ENCODE measurements around the gene SMAD9. TPM values are rescaled to one million over a fixed set of nuclear protein-coding genes. Genes with fewer than 3 reads are reported as not detected.

Gene SMAD9
- total RNA-seq, 2 experiments from 2014 or later, result not detected

DNA sequence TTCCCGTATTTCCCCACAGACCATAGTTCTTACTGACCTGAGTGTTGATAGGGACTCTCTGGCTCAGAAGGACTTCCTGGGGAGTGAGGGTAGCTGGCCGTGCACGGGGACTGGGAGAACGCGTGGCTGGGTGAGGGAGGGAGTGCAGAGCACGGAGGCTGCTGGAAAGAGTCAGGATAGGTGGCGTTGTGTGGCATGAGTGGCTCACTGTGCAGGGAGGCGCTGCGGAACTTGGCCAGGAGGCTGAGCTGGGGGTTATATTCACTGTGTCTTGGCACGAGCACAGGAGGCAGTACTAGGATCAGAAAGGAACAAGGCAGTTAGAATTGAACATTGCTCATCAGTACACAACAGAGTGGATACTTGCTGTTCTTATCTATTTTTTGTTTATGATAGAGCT, 47.4 kb downstream of the SMAD9 start:
- Mint-ChIP-seq H3K27me3 (peaks cover 29% of the 10 kb centered on the region), H3K4me3 (no peak overlapping the region), H3K9me3 (ENCODE audit: low read depth) (no peaks in the 10 kb centered on the region), H3K4me1 (no peaks in the 10 kb centered on the region), H3K36me3 (no peaks in the 10 kb centered on the region), H3K27ac (no peak overlapping the region)
- CTCF ChIA-PET, result interaction anchor here (0.6 kb wide), 1 partner anchor 1304 kb away, joined by 3 read pairs; no protein-coding TSS in a partner anchor
- no peak for DNase-seq
- ATAC-seq, result no peak

DNA sequence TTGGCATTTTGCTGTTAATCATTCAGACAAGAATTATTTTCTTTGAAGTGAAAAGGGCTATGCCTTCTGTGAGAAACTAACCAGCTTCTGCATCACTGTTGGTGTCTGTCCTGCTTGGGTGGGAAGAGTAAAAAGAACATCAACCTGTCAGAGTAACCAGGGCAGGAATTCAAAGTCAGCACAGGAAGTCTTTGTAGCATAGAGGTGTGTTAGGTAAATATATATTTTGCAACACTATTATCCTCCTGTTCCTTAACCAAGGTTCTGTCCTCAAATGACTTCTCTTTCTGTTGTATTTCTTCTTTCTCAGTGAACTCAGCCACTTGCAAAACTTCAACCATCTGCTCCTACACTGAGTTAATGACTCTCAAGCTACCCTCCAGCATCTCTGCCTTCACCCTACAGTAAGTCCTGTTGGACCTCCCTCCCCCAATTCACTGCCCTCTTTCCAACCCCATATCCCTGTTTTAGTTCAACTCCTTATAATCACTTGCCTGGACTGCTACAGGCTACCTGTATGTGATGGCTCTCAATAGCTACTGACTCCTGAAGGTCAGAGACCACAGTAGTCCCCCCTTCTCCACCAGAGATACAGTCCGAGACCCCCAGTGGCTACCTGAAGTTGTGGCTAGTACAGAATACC, 49.9 kb downstream of the SMAD9 start:
- H3K4me3 Mint-ChIP-seq, result no peak overlapping the region
- H3K4me1 Mint-ChIP-seq, result no peaks in the 10 kb centered on the region
- H3K27me3 Mint-ChIP-seq, result peaks cover 42% of the 10 kb centered on the region
- no peaks in the 10 kb centered on the region for H3K36me3 Mint-ChIP-seq
- no peak overlapping the region for H3K27ac Mint-ChIP-seq
- no peak for DNase-seq
- no peaks in the 10 kb centered on the region for H3K9me3 Mint-ChIP-seq (ENCODE audit: low read depth)
- no peak for ATAC-seq
- CTCF ChIA-PET, result no interaction called here

DNA sequence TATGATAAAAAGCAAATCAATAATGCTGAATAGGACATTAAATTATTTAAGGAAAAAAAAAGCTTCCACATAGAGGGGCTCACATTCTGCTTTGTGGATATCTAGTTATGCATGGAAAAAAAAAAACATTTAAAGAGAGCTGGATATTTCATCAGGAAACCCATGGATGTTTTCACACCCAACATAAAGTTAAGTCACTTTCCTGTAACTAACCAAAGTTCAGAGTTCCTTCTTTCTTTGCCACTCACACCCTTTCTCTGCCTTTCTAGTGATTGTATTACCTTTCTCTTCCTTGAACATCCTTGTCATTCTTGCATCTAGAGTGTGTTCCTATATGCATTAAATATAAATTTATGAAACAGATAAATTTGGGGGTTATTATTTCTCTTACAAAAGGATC, 53.8 kb downstream of the SMAD9 start:
- Mint-ChIP-seq H3K9me3 (ENCODE audit: low read depth) (no peaks in the 10 kb centered on the region), H3K27me3 (peaks cover 54% of the 10 kb centered on the region), H3K27ac (no peak overlapping the region), H3K36me3 (no peaks in the 10 kb centered on the region), H3K4me3 (no peak overlapping the region), H3K4me1 (peaks cover 12% of the 10 kb centered on the region)
- DNase-seq, result no peak
- CTCF ChIA-PET, result interaction anchor here (0.6 kb wide), 1 partner anchor 28 kb away, joined by 3 read pairs; no protein-coding TSS in a partner anchor
- ATAC-seq, result no peak

DNA sequence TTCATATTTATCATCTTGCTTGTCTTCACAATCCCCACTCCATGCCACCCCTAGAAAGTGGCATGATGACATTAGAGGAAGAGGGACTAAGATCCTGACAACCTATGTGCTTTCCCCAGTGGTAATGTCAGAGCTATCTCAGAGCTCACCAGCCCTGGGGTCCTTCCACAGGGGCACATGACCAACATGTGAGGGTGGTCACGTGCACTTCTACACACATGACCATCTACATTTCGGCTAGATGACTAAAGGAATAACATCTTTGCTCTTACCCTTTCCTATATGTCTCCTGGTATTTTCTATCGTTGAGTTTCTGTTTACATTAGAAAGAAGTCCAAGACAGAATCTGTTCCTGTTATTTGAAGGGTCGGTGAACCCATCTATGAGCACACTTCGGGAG, 54.8 kb downstream of the SMAD9 start:
- no peak for ATAC-seq
- Mint-ChIP-seq H3K9me3 (ENCODE audit: low read depth) (no peaks in the 10 kb centered on the region), H3K36me3 (no peaks in the 10 kb centered on the region), H3K4me3 (no peak overlapping the region), H3K4me1 (peaks cover 12% of the 10 kb centered on the region), H3K27ac (no peak overlapping the region), H3K27me3 (peaks cover 52% of the 10 kb centered on the region)
- CTCF ChIA-PET, result no interaction called here
- DNase-seq, result no peak

DNA sequence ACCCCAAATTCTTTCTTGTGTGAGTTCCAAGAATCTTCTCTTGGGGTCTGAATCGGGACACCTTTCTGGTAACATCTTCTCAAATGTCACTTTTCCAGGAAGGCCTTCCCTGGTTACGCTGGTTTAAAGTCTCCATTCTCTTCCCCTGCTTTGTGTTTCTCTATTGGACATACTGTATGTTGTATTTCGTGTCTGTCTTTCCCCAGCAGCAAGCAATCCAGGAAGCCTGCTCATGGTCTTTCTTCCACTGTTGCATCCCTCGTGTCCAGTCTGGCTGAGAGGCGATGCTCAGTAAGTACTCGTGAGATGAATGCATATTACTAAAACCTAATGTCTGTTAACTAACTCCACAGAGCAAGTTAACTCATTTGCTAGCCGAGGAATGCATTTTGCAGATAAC, 57.3 kb downstream of the SMAD9 start:
- peaks cover 56% of the 10 kb centered on the region for H3K27me3 Mint-ChIP-seq
- no peak overlapping the region for H3K27ac Mint-ChIP-seq
- ATAC-seq, result no peak
- H3K9me3 Mint-ChIP-seq (ENCODE audit: low read depth), result no peaks in the 10 kb centered on the region
- no peak overlapping the region for H3K4me3 Mint-ChIP-seq
- H3K36me3 Mint-ChIP-seq, result no peaks in the 10 kb centered on the region
- CTCF ChIA-PET, result no interaction called here
- peaks cover 12% of the 10 kb centered on the region for H3K4me1 Mint-ChIP-seq
- DNase-seq, result no peak

DNA sequence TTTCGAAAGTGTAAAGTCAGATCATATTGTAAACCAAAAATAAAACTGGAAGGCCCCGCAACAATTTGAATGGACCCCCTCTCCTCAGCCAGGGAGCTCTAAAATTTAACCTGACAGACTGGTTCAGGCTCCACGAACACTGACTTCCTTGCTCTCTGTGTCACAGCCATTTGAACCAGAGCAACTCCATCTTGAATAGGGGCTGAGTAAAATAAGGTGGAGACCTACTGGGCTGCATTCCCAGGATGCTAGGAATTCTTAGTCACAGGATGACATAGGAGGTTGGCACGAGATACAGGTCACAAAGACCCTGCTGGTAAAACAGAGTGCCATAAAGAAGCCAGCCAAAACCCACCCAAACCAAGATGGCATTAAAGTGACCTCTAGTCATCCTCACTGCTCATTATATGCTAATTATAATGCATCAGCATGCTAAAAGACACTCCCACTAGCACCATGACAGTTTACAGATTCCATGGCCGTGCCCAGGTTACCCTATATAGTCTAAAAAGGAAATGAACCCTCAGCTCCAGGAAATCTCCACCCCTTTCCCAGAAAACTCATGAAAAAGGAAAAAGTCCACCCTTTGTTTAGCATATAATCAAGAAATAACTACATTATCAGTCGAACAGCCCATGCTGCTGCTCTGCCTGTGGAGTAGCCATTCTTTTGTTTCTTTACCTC, 57.9 kb downstream of the SMAD9 start:
- no peak overlapping the region for H3K4me3 Mint-ChIP-seq
- CTCF ChIA-PET, result no interaction called here
- H3K4me1 Mint-ChIP-seq, result peaks cover 12% of the 10 kb centered on the region
- H3K27ac Mint-ChIP-seq, result no peak overlapping the region
- no peaks in the 10 kb centered on the region for H3K9me3 Mint-ChIP-seq (ENCODE audit: low read depth)
- H3K36me3 Mint-ChIP-seq, result no peaks in the 10 kb centered on the region
- ATAC-seq (peak; percentile 33), DNase-seq (no peak)
- H3K27me3 Mint-ChIP-seq, result peaks cover 53% of the 10 kb centered on the region

DNA sequence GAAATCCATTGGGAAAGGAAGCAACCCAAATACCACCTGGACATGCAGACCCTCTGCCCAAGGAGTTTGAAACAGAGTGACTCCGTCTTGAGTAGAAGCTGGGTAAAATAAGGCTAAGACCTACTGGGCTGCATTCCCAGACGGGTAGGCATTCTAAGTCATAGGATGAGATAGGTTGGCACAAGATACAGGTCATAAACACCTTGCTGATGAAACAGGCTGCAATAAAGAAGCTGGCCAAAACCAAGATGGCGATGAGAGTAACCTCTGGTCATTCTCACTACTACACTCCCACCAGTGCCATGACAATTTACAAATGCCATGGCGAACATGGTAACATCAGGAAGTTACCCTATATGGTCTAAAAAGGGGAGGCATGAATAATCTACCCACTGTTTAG, 60.8 kb downstream of the SMAD9 start:
- H3K9me3 Mint-ChIP-seq (ENCODE audit: low read depth), result no peaks in the 10 kb centered on the region
- H3K27ac Mint-ChIP-seq, result no peak overlapping the region
- H3K27me3 Mint-ChIP-seq, result peaks cover 27% of the 10 kb centered on the region
- H3K36me3 Mint-ChIP-seq, result no peaks in the 10 kb centered on the region
- ATAC-seq (no peak), DNase-seq (no peak)
- H3K4me1 Mint-ChIP-seq, result peaks cover 12% of the 10 kb centered on the region
- no peak overlapping the region for H3K4me3 Mint-ChIP-seq
- CTCF ChIA-PET, result interaction anchor here (0.8 to 2.7 kb wide), 4 partner anchors 9 to 123 kb away, joined by 3 to 12 read pairs (median 6); no protein-coding TSS in a partner anchor

DNA sequence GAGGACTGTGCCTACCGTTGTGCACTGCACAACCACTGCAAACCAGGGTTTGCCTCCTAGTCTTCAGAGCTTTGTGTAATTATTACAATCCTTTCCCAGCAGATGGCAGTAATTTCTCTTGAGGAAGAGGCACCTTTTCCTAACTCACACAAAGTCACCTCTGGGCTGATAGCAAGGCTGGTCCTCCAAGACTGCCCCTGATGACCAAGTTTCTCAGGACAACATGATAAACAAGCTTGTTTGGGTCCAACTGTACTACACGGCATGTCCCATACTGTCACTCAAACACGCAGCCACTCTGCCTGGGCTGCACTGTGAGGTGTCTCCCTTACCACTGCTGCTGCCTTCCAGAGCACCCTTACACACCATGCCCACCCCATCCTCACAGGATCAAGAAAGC, 61.7 kb downstream of the SMAD9 start:
- no peak overlapping the region for H3K27ac Mint-ChIP-seq
- no peaks in the 10 kb centered on the region for H3K9me3 Mint-ChIP-seq (ENCODE audit: low read depth)
- H3K27me3 Mint-ChIP-seq, result peaks cover 17% of the 10 kb centered on the region
- CTCF ChIA-PET, result interaction anchor here (0.8 to 2.7 kb wide), 11 partner anchors 10 to 211 kb away, joined by 3 to 12 read pairs (median 4); no protein-coding TSS in a partner anchor
- H3K4me1 Mint-ChIP-seq, result peaks cover 12% of the 10 kb centered on the region
- ATAC-seq (no peak), DNase-seq (no peak)
- H3K36me3 Mint-ChIP-seq, result no peaks in the 10 kb centered on the region
- H3K4me3 Mint-ChIP-seq, result no peak overlapping the region

DNA sequence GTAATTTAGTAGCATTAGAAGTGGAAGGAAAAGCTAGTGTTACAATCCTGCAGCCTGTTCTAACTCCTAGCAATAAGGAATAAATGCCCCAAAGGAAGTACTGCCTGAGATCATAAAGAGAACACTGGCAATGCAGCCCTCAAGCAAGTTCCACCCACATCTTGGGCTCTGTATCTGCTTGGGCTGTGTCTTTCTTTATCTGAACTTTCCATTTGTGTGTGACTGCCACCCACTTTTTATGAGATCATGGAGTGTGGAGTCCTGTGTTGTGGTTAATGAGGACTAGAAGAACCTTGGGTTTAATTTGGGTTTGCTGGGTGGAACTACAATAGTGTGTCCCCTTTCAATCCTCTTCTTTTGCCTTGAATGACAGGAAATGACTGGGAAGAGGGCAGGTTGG, 62.8 kb downstream of the SMAD9 start:
- no peaks in the 10 kb centered on the region for H3K9me3 Mint-ChIP-seq (ENCODE audit: low read depth)
- no peak overlapping the region for H3K27ac Mint-ChIP-seq
- CTCF ChIA-PET, result no interaction called here
- no peak overlapping the region for H3K4me3 Mint-ChIP-seq
- H3K4me1 Mint-ChIP-seq, result peaks cover 6% of the 10 kb centered on the region
- H3K36me3 Mint-ChIP-seq, result no peaks in the 10 kb centered on the region
- peaks cover 13% of the 10 kb centered on the region for H3K27me3 Mint-ChIP-seq
- ATAC-seq (no peak), DNase-seq (no peak)

DNA sequence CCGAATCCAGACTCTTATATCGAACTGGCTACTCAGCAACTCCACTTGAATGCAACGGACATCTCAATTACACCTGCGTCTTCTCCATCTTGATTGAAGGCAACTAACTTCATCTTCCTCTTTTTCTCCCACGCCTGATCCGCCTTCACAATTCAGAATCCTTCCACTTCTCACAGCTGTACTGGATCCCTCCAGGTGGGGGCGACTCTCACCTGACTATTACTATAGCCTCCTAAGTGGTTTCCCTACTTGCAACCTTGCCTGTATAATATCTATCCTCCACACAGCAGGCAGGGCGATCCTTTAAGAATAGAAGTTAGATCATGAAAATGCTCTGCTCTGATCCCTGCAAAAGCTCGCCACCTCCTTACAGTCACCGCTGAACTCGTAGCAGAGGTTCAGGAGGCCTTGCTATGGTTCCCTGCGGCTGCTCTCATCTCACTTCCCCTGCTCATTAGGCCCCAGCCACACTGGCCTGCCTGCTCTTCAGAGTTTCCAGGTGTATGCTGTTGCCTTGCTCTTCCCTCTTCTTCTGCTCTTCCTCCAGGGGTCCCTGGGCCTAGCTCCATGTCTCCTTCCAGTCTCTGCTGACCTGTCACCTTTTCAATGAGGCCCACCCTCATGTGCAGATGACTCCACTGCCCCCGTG, 69.1 kb downstream of the SMAD9 start:
- Mint-ChIP-seq H3K4me1 (no peaks in the 10 kb centered on the region), H3K9me3 (ENCODE audit: low read depth) (no peaks in the 10 kb centered on the region), H3K36me3 (no peaks in the 10 kb centered on the region), H3K27me3 (peaks cover 5% of the 10 kb centered on the region), H3K4me3 (no peak overlapping the region), H3K27ac (no peak overlapping the region)
- ATAC-seq, result no peak
- CTCF ChIA-PET, result interaction anchor here (0.7 to 1.6 kb wide), 3 partner anchors 15 to 131 kb away, joined by 3 to 5 read pairs (median 5); no protein-coding TSS in a partner anchor
- no peak for DNase-seq

DNA sequence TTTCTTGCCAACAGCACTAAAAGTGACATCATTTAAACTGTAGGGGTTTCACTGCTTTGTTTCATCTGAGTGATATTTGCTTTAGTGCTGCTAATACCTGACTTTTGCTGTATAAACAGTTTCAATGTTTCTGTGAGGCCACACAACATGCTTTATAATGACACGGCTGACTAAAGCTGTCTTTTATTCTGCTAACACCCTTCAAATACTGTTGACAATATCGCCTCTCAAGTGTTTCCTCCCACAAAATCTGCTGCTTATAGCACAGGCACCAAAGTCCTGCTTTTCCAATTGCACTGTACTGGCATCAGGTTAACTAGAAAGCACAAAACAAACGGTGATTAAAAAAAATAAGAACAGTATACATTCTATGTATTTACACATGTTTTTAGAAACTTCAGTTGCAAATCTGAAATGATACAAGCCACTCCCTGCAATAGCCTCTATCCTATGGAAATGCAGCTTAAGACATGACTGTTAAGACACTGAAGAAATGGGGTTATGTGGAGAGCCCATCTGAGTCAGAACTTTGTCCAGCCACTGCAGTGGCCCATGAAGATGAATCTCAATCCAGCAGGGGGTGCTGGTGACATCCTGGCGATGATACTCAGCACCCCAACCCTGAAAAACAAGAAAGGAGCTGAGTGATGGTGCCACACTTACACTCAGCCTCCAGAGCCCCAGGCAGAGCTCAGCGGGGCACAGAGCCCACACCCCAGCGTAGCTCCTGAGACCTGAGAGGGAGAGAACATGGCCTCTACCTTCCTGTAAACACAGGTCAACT, 71.6 kb downstream of the SMAD9 start:
- CTCF ChIA-PET, result interaction anchor here (0.6 to 1.5 kb wide), 3 partner anchors 11 to 133 kb away, joined by 3 to 7 read pairs (median 3); no protein-coding TSS in a partner anchor
- no peak overlapping the region for H3K27ac Mint-ChIP-seq

DNA sequence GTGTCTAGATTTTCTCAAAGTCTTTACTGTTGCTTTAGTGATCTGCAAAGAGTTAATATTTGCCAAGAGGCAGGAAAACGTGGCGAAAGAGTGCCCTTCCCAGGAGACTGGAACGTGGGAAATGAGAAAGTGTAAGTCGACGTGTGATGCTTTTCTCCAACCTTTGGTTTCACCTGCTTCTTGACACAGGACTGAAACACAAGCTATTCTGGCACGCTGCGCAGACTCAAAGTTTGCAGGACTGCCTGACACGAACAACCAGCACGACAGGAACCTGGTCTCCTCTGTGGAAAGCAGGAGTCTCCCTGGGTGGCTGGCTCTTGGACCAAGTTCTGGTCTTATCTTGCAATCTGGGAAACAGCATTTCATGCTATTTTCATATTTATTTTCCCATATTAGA, 72.4 kb downstream of the SMAD9 start:
- DNase-seq, result no peak
- Mint-ChIP-seq H3K27me3 (peaks cover 5% of the 10 kb centered on the region), H3K27ac (no peak overlapping the region), H3K9me3 (ENCODE audit: low read depth) (no peaks in the 10 kb centered on the region), H3K4me3 (no peak overlapping the region), H3K4me1 (no peaks in the 10 kb centered on the region), H3K36me3 (no peaks in the 10 kb centered on the region)
- ATAC-seq, result no peak
- CTCF ChIA-PET, result interaction anchor here (1.5 kb wide), 1 partner anchor 12 kb away, joined by 7 read pairs; no protein-coding TSS in a partner anchor

More for the DNA sequence above, 71.6 kb downstream of the SMAD9 start:
- Mint-ChIP-seq H3K36me3 (no peaks in the 10 kb centered on the region), H3K9me3 (ENCODE audit: low read depth) (no peaks in the 10 kb centered on the region), H3K4me3 (no peak overlapping the region), H3K27me3 (peaks cover 5% of the 10 kb centered on the region), H3K4me1 (no peaks in the 10 kb centered on the region)
- DNase-seq (no peak), ATAC-seq (no peak)

DNA sequence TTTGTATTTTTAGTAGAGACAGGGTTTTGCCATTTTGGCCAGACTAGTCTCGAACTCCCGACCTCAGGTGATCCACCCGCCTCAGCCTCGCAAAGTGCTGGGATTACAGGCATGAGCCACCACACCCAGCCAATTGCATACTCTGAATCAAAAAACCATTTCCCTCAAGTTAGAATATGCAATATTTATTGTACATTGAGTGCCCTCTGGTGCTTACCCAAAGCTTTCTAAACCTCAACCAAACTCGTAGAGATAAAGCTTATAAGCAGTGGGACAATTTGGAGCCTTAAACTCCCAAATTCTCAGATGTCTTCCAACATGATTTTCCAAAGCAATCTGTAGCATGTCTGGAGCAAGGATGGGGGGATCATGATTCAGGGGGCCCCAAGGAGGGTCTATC, 78.6 kb downstream of the SMAD9 start:
- DNase-seq (no peak), ATAC-seq (no peak)
- Mint-ChIP-seq H3K36me3 (peaks cover 8% of the 10 kb centered on the region), H3K4me3 (no peak overlapping the region), H3K9me3 (ENCODE audit: low read depth) (no peaks in the 10 kb centered on the region), H3K27ac (no peak overlapping the region), H3K4me1 (no peaks in the 10 kb centered on the region), H3K27me3 (no peaks in the 10 kb centered on the region)
- CTCF ChIA-PET, result interaction anchor here (1.3 kb wide), 1 partner anchor 24 kb away, joined by 4 read pairs; no protein-coding TSS in a partner anchor
